ENCODE measurements around the gene TMEM106C. TPM values are rescaled to one million over a fixed set of nuclear protein-coding genes. Genes with fewer than 3 reads are reported as not detected.

TMEM106C gene
- total and polyA plus RNA-seq, 12 donors = 24.6 to 119 (median 52.0) TPM

DNA sequence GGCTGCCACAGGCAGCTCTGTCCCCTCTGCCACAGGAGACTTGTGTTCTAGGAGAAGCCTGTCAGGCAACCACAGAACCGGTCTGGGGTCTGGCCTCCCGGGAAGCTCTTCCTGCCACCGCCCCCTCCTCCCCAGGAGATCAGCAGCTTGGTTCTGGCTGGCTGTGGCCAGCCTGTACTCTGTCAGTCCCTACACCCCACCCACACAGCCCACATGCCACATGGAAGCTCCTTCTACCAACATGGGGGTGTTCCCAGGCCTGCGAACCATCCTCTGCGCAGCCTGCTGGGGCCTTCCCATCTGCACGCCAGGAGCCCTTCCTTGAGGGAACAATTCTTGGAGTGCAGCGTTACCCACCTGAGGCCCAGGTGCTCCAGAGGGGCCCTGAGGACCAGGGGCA is 16.8 kb downstream of the TMEM106C start:
- DNase-seq = no peak

DNA sequence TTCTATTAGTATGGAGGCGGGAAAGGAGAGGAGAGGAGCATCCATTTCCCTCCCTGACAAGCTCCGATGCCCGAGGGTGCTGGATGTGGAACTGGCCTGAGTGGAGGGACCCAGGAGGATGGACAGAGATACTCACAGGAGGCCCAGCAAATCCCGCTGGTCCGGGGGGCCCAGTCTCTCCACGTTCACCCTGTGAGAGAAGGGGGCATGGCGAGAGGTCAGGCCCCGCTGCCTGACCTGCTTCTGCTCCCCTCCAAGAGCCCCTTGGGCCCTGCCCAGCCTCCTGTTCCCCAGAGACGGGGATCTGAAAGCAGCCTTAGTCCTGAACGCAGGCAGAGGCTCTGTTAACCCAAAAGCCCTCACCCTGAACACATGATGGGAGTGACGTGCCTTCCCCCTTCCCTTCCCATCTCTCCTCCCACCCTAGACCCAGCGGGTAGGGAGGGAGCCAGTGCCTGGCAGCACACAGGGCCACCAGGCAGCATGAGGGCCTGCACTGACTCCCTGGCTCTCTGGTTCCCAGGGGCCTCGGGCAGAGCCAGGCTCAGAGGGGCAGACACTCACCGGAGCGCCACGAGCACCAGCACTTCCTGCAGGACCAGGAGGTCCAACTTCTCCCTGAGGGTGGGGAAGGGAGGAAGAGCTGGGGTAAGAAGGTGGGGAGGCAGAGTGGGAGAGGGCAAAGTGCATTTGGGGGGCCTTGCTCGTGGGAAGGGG is 17.5 kb downstream of the TMEM106C start:
- DNase-seq = no peak
- intact Hi-C loops (cut with DNase I) = no loop called here
- Histone ChIP-seq H3K4me3 (no peak overlapping the region), H3K27ac (no peak overlapping the region), H3K36me3 (replicated peaks in 1 of 2) (no peaks in the 10 kb centered on the region), H3K27me3 (no peaks in the 10 kb centered on the region), H3K9me3 (replicated peaks in 1 of 3) (no peaks in the 10 kb centered on the region), H3K4me1 (replicated peaks in 1 of 2) (no peaks in the 10 kb centered on the region)
- TF ChIP-seq, protein P1, sequence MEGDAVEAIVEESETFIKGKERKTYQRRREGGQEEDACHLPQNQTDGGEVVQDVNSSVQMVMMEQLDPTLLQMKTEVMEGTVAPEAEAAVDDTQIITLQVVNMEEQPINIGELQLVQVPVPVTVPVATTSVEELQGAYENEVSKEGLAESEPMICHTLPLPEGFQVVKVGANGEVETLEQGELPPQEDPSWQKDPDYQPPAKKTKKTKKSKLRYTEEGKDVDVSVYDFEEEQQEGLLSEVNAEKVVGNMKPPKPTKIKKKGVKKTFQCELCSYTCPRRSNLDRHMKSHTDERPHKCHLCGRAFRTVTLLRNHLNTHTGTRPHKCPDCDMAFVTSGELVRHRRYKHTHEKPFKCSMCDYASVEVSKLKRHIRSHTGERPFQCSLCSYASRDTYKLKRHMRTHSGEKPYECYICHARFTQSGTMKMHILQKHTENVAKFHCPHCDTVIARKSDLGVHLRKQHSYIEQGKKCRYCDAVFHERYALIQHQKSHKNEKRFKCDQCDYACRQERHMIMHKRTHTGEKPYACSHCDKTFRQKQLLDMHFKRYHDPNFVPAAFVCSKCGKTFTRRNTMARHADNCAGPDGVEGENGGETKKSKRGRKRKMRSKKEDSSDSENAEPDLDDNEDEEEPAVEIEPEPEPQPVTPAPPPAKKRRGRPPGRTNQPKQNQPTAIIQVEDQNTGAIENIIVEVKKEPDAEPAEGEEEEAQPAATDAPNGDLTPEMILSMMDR (IDR thresholded peaks at IDR 0.05) = no peak
- TF ChIP-seq POLR2A (IDR thresholded peaks at IDR 0.05) = no peak
- 83 to 88% (median 84%) methylated on average over 9 to 17 of the region's 17 CpGs for WGBS, 4 donors

More for the DNA sequence above, 16.8 kb downstream of the TMEM106C start:
- Histone ChIP-seq H3K27ac (no peak overlapping the region), H3K4me3 (no peak overlapping the region), H3K9me3 (replicated peaks in 1 of 3) (no peaks in the 10 kb centered on the region), H3K4me1 (replicated peaks in 1 of 2) (no peaks in the 10 kb centered on the region), H3K36me3 (replicated peaks in 1 of 2) (no peaks in the 10 kb centered on the region), H3K27me3 (no peaks in the 10 kb centered on the region)
- TF ChIP-seq, protein P1 (IDR thresholded peaks at IDR 0.05) = no peak
- TF ChIP-seq POLR2A (IDR thresholded peaks at IDR 0.05) = no peak
- WGBS, 4 donors = 80 to 91% (median 90%) methylated on average over 1 to 7 of the region's 7 CpGs
- intact Hi-C loops (cut with DNase I) = no loop called here

DNA sequence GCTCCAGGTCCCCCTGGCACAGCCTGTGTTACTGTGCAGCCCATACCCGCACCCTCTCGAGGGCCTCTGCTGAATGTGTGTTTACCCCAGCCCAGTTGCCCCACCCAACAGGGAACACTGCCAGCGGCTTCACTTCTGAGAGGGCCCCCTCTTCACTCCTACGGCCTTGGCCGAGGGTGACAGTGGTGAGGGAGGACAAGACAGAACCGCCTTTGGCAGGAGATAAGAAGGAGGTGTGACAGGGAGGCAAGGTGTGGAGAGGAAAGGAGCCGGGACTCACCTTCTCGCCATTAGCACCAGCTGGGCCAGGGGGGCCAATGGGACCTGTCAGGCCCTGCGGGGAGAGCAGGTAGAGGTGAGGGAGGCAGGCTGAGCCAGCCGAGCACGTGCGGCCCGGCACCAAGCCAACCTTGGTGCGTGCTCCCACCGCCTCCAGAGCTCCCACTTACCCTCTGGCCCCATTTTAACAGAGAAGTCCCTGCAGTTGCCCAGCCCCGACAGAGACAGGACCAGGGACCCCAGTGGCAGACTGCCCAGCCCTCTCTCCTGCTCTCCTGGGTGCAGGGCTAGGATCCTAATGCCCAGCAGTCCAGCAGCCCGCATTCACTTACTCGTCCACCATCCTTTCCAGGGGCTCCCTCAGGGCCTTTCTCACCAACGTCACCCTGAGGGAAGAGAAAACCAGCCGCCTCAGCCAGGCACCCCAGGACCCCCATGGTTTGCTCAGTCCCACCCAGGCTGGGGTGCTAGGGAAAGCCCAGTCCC is 18.3 kb downstream of the TMEM106C start:
- intact Hi-C loops (cut with DNase I) = no loop called here
- no peaks in the 10 kb centered on the region for H3K9me3 ChIP-seq (replicated peaks in 1 of 3)
- H3K27ac ChIP-seq = no peak overlapping the region
- DNase-seq = no peak
- no peaks in the 10 kb centered on the region for H3K4me1 ChIP-seq (replicated peaks in 1 of 2)
- no peak overlapping the region for H3K4me3 ChIP-seq
- no peaks in the 10 kb centered on the region for H3K36me3 ChIP-seq (replicated peaks in 1 of 2)
- no peak for TF ChIP-seq POLR2A (IDR thresholded peaks at IDR 0.05)
- TF ChIP-seq, protein P1 (IDR thresholded peaks at IDR 0.05) = no peak
- 84 to 90% (median 86%) methylated on average over 16 to 20 of the region's 20 CpGs for WGBS, 4 donors
- no peaks in the 10 kb centered on the region for H3K27me3 ChIP-seq

DNA sequence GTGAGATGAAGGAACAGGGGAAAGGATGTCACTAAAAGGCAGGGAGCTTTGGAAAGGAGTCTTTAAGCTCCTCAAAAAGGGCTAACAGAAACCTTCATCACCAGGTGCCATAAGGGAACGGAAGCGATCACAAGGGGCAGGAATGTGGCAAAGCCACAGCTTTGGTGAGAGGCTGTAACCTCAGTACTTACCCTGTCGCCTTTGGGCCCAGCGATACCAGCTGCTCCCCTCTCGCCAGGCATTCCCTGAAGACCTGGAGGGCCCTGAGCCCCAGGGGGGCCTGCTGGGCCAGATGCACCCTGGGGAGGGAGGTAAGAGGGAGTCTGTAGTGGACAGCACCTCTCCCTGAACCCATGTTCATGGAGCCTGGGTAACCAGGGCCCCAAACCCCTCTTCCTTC is 18.9 kb downstream of the TMEM106C start:
- TF ChIP-seq, protein P1 (IDR thresholded peaks at IDR 0.05) = no peak
- TF ChIP-seq POLR2A (IDR thresholded peaks at IDR 0.05) = no peak
- intact Hi-C loops (cut with DNase I) = no loop called here
- H3K27ac ChIP-seq = no peak overlapping the region
- 62 to 79% (median 70%) methylated on average over 2 to 5 of the region's 5 CpGs for WGBS, 4 donors
- H3K4me3 ChIP-seq = no peak overlapping the region
- no peaks in the 10 kb centered on the region for H3K4me1 ChIP-seq (replicated peaks in 1 of 2)
- no peaks in the 10 kb centered on the region for H3K27me3 ChIP-seq
- no peaks in the 10 kb centered on the region for H3K9me3 ChIP-seq (replicated peaks in 1 of 3)
- no peak for DNase-seq
- no peaks in the 10 kb centered on the region for H3K36me3 ChIP-seq (replicated peaks in 1 of 2)

Measured in adrenal gland (tissue), 12 donors.